Inferior parietal cortex (tissue), 1 donor: ENCODE results near the gene FMNL3.
A peak's percentile ranks its signal among the peaks of the same experiment; 100 is the strongest.
"Not testable (repeated sequence)": the region's sequence is repeated elsewhere in the genome, so short reads cannot be mapped to it uniquely, and the experiment has no call there.

ENCODE experiments used
- DNase-seq: peaks from one replicate; pipeline ENCODE4 v3.0.0-alpha.2; 2016; ENCODE audit errors: extremely low spot score

Gene FMNL3

DNA sequence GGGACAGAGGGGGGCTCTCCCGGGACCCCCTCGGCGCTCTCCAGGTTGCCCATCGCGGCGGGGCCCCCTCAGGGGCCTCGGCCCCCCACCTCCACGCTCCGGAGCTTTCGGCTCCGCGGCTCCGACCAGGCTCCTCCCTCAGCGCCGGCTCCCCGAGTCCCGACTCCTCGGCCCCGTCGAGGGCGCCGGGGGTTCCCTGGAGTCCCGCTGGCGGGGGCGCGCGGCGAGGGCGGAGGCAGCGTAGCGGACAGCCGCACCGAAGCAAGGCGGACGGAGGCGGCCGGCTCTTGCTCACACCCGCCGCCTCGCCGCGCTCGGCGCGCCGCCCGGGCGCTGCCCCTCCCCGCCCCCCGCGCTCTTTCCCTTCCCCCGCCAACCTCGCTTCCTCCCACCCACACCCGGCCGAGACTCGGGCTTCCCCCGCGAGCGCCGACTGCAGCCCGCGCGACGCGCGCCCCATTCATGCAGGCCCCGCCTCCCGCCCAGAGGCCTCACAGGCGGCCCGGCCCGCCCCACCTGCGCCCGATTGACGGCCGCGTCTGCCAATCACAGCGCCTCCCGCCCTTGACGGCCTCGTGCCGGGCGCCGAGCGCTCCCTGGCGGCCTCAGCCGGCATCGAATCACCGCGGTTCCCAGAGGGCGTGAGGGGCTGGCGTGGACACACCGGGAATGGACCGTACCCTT lies at the start of gene FMNL3:
FMNL3 (minus strand) TSS at position 278 of the 684 bp plus-strand sequence; CDS start at position 53, 225 bp downstream.
- DNase-seq, result peak; percentile 94

- no peak for DNase-seq
Observed at GRCh38 chr12:49750996-49751393, 43.8 kb upstream of the FMNL3 start.

GRCh38 chr12:49750027-49750995 lies 43.1 kb upstream of the FMNL3 start:
- no peak for DNase-seq

GRCh38 chr12:49748800-49749199 lies 41.6 kb upstream of the FMNL3 start:
- DNase-seq, result no peak

GRCh38 chr12:49748306-49748705 lies 41.1 kb upstream of the FMNL3 start:
- no peak for DNase-seq

GRCh38 chr12:49744363-49744885 lies 37.2 kb upstream of the FMNL3 start:
- no peak for DNase-seq

GRCh38 chr12:49741882-49742620 lies 34.8 kb upstream of the FMNL3 start:
- DNase-seq, result no peak

DNA sequence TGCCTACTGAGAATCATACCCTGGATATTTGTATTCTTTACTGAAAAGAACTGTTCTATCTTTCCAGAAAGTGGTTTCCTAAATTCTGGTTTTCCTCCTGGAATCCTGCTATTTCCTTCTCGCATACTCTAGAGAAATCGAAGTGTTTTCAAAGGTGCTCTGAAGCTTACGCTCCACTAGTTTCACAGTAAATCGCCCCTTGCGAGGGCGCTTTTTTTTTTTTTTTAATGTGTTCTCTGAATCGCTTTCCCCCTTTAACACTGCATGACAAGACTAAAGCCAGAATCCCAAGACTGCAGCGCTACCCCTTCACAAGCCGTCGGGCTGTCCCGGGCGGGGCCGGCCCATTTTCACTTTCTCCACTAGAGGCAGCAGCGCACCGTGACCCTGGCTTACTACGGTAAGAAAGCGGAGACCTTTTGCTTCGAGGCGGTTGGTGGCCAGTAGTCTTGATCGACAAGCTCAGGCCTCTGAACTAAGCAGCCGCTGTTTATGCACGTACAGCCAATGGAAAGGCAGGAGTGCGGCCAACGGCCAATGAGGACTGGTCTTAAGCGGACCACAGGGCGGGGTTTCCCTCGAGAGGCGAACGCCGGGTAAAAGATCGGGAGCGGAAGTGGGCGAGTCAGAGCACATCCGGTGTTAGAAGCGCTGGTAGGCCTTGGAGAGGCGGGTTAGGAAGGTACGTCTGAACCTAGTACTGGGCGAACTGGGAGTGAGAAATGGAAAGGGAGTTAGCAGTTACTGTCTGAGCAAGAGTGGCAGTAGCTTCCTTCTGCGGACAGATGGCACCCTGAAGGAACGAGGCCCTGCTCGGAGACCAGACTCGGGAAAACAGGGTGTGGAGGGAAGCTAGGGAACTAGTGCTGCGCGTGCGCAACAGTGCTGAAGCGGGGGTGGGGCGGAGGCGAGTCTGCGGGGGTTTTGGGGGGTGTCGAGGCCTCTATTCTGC lies 34.0 kb upstream of the FMNL3 start, which contains the start of gene TMBIM6:
TMBIM6 (plus strand) TSS at position 628 of the 952 bp plus-strand sequence. CDS start 10,937 bp downstream, outside the sequence.
- DNase-seq, result peak; percentile 100

DNA sequence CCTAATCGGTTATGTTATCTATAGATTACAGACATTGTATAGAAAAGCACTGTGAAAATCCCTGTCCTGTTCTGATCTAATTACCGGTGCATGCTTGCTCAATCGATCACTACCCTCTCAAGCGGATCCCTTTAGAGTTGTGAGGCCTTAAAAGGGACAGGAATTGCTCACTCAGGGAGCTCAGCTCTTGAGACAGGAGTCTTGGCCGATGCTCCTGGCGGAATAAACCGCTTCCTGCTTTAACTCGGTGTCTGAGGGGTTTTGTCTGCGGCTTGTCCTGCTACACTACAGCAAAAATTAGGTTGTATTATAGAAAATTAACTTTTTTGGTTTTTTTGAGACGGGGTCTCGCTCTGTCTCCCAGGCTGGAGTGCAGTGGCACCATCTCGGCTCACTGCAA lies 33.1 kb upstream of the FMNL3 start:
- not testable (repeated sequence) for DNase-seq

DNA sequence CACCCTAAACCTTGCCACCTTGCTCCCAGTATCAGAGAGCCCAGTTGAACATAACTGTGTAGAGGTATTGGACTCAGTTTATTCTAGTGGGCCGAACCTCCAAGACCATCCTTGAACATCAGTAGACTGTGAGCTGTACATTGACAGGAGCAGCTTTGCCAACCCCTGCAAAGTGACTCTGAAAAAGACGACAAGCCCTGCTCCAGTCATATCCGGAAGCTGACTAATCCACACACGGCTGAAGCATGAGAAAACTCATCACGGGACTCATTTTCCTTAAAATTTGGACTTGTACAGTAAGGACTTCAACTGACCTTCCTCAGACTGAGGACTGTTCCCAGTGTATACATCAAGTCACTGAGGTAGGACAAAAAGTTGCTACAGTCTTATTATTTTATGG lies 31.5 kb upstream of the FMNL3 start:
- DNase-seq, result not testable (repeated sequence)

GRCh38 chr12:49734900-49735299 lies 27.7 kb upstream of the FMNL3 start:
- not testable (repeated sequence) for DNase-seq

DNA sequence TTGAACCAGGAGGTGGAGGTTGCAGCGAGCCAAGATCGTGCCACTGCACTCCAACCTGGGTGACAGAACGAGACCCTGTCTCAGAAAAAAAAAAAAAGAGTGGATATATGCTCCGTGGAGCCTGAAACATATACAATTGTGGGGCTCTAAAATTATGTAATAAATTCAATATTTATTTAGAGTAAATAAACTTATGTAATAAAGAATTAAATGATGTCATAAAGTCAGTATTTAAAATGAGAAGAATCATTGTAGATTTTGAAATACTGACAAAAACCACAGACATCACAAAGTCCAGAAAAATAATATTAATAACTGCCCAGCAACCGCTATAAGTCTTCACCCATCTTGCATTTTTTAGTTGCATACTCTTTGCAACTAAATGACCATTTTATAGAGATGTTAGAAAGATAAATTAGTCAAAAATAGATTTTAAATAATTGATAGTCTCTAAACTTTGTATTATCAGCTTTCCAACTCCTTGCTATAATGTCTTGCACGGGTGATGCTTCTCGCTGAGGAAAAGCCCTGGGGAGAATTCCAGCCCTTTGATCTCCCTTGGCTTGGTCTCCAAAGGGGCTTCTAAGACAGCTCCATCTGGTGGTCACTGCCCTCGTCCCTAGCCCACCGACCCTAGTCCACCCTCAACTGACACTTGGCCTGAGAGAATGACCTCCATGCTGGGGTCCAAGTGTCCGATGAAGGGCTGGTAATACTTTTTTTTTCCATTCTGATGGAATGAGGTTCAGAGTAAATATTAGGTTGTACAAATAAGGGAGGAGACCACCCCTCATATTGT lies 26.2 kb upstream of the FMNL3 start:
- no peak for DNase-seq

GRCh38 chr12:49730568-49731101 lies 23.4 kb upstream of the FMNL3 start:
- DNase-seq, result no peak

DNA sequence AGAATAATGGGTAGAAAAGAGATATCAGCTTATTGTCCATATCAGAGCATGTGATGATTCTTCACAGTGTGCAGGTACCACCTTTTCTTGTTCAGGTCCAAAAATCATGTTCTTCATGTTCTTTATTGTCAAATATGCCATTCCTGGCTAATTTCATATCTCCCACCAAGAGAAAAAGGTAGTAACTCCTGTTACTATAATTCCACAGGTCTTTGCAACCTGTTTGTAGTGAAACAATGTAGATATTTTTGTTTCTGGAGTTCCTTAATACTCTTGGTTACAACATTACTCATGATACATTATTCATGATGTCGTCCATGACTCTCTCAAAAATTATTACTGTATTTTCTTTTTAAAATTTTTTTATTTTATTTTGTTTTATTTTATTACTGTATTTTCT lies 22.8 kb upstream of the FMNL3 start:
- DNase-seq, result no peak

GRCh38 chr12:49728446-49728845 lies 21.2 kb upstream of the FMNL3 start:
- no peak for DNase-seq

DNA sequence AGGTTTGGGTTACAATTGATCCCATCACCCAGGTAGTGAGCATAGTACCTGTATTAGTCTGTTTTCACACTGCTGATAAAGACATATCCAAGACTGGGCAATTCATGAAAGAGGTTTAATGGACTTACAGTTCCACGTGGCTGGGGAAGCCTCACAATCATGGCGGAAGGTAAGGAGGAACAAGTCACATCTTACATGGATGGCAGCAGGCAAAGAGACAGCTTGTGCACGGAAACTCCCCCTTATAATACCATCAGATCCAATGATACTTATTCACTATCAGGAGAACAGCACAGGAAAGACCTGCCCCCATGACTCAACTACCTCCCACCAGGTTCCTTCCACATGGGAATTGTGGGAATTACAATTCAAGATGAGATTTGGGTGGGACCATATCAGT lies 14.2 kb upstream of the FMNL3 start:
- not testable (repeated sequence) for DNase-seq

DNA sequence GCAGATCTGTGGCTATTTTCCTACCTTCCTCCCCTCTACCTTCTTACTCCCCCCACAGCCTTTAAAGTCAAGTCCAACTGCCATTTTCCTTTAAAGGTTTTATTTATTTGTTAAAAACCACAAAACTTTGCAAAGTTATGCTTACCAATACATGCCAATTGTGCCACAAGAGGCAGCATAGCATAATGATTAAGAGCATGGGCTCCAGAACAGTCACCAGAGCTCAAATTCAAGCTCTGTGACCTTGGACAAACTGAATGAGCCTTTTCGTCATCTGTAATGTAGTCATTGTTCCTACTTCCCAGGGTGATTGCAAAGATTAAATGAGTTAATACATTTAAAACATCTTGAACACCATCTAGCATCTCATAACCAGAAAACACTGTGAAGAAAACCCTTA lies 13.0 kb upstream of the FMNL3 start:
- no peak for DNase-seq

- not testable (repeated sequence) for DNase-seq
Observed at GRCh38 chr12:49717800-49718199, 10.6 kb upstream of the FMNL3 start.

GRCh38 chr12:49716553-49716952 lies 9.3 kb upstream of the FMNL3 start:
- no peak for DNase-seq
